WTC11 (cell line): Measurements from ENCODE around the gene PAFAH2.

Experiments
- CREM ChIP-seq: sonication (generic); formaldehyde crosslinking; IDR thresholded peaks from 2 replicates; pipeline ENCODE4 v1.8.1; 2022; ENCODE audit warnings: mild to moderate bottlenecking, missing genetic modification reagents, moderate library complexity
- ETV6 ChIP-seq: sonication (generic); formaldehyde crosslinking; IDR thresholded peaks from 2 replicates; pipeline ENCODE4 v1.8.1; 2022; ENCODE audit warnings: mild to moderate bottlenecking, missing genetic modification reagents
- TF ChIP-seq, protein P1 (sequence below): fragments of 200-600 bp; IDR thresholded peaks from 2 replicates; pipeline ENCODE4 v1.8.0; 2022; ENCODE audit warnings: antibody characterized with exemption
- TF ChIP-seq, protein P2 (sequence below): sonication (generic); formaldehyde crosslinking; IDR thresholded peaks from 2 replicates; pipeline ENCODE4 v1.8.0; 2022; ENCODE audit warnings: missing genetic modification reagents
- TF ChIP-seq, protein P3 (sequence below): sonication (generic); formaldehyde crosslinking; IDR thresholded peaks from 2 replicates; pipeline ENCODE4 v1.8.0; 2022; ENCODE audit warnings: mild to moderate bottlenecking, missing genetic modification reagents

DNA sequence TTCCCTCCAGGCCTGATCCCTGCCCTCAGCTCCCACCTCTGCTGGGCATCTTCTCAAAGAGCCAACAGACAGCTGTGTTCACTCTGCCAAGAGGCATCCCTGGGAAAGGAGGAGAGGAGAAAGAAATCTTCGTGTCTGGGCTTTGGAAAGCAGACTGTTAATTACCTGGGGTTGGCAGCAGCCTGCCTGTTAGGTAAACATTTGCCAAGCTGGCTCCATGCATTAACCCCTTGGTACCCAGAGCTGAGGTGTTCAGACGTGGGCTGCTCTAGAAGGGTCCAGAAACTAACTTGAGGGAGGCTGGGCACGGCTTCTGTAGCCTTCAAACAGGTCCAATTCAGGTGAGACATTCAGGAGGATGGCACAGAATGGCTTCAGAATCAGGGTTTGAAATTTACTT, 15.0 kb upstream of the PAFAH2 start:
- TF ChIP-seq, protein P1, sequence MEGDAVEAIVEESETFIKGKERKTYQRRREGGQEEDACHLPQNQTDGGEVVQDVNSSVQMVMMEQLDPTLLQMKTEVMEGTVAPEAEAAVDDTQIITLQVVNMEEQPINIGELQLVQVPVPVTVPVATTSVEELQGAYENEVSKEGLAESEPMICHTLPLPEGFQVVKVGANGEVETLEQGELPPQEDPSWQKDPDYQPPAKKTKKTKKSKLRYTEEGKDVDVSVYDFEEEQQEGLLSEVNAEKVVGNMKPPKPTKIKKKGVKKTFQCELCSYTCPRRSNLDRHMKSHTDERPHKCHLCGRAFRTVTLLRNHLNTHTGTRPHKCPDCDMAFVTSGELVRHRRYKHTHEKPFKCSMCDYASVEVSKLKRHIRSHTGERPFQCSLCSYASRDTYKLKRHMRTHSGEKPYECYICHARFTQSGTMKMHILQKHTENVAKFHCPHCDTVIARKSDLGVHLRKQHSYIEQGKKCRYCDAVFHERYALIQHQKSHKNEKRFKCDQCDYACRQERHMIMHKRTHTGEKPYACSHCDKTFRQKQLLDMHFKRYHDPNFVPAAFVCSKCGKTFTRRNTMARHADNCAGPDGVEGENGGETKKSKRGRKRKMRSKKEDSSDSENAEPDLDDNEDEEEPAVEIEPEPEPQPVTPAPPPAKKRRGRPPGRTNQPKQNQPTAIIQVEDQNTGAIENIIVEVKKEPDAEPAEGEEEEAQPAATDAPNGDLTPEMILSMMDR: no peak
- TF ChIP-seq, protein P2, sequence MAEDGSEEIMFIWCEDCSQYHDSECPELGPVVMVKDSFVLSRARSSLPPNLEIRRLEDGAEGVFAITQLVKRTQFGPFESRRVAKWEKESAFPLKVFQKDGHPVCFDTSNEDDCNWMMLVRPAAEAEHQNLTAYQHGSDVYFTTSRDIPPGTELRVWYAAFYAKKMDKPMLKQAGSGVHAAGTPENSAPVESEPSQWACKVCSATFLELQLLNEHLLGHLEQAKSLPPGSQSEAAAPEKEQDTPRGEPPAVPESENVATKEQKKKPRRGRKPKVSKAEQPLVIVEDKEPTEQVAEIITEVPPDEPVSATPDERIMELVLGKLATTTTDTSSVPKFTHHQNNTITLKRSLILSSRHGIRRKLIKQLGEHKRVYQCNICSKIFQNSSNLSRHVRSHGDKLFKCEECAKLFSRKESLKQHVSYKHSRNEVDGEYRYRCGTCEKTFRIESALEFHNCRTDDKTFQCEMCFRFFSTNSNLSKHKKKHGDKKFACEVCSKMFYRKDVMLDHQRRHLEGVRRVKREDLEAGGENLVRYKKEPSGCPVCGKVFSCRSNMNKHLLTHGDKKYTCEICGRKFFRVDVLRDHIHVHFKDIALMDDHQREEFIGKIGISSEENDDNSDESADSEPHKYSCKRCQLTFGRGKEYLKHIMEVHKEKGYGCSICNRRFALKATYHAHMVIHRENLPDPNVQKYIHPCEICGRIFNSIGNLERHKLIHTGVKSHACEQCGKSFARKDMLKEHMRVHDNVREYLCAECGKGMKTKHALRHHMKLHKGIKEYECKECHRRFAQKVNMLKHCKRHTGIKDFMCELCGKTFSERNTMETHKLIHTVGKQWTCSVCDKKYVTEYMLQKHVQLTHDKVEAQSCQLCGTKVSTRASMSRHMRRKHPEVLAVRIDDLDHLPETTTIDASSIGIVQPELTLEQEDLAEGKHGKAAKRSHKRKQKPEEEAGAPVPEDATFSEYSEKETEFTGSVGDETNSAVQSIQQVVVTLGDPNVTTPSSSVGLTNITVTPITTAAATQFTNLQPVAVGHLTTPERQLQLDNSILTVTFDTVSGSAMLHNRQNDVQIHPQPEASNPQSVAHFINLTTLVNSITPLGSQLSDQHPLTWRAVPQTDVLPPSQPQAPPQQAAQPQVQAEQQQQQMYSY (CRISPR knock-in tag): no peak
- TF ChIP-seq, protein P3, sequence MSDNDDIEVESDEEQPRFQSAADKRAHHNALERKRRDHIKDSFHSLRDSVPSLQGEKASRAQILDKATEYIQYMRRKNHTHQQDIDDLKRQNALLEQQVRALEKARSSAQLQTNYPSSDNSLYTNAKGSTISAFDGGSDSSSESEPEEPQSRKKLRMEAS: no peak
- TF ChIP-seq CREM (CRISPR knock-in tag) (no peak), ETV6 (CRISPR knock-in tag) (no peak)
